ENCODE data around the gene FBXL19.
A peak's percentile ranks its signal among the peaks of the same experiment; 100 is the strongest.

FBXL19 gene

DNA sequence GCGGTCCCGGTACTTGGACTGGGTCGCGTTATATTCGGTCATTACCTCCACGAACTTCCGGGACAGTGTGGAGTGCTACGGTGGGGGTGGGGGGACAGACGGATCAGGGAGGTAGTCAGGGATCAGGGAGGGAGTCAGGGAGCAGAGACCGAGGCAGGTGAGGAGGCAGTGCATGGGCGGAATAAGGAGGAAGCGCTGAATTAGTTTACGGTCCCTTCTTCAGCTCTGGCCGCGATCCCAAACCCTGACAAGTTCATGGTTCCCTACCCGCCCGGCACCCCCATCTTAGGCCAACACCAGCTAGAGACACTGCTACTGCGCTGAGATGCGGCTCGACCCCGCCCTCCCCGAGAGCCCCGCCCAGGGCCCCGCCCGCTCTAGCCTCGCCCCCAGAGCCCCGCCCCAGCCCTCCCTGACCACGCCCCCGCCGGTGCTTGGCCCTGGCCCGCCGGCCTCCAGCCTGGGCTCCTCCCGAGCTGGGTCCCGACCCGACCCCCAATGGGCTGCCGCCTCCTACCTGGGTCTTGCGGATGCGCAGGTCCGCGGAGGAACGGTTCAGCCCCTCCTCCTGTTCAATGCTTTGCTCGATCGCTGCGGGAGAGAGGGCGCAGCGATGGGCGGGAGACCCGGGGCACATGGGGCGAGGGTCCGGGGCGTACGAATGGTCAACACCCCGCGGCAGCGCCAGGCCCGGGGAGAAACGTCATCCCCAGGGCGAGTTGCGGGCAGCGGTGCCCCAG is 73.8 kb downstream of the FBXL19 start:
- peak; percentile 100 for DNase-seq (ENCODE audit: extremely low spot score)
- CTCF ChIA-PET = interaction anchor here (0.6 to 1.0 kb wide), 2 partner anchors 12 to 145 kb away, joined by 3 to 4 read pairs; partner anchors contain the start of gene HSD3B7
- TF ChIP-seq, protein P1, sequence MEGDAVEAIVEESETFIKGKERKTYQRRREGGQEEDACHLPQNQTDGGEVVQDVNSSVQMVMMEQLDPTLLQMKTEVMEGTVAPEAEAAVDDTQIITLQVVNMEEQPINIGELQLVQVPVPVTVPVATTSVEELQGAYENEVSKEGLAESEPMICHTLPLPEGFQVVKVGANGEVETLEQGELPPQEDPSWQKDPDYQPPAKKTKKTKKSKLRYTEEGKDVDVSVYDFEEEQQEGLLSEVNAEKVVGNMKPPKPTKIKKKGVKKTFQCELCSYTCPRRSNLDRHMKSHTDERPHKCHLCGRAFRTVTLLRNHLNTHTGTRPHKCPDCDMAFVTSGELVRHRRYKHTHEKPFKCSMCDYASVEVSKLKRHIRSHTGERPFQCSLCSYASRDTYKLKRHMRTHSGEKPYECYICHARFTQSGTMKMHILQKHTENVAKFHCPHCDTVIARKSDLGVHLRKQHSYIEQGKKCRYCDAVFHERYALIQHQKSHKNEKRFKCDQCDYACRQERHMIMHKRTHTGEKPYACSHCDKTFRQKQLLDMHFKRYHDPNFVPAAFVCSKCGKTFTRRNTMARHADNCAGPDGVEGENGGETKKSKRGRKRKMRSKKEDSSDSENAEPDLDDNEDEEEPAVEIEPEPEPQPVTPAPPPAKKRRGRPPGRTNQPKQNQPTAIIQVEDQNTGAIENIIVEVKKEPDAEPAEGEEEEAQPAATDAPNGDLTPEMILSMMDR (IDR thresholded peaks at IDR 0.05; ENCODE audit: control extremely low read depth, extremely low read depth, low read depth, missing control alignments) = no peak
- POLR2A ChIA-PET = interaction anchor here (0.7 kb wide), 1 partner anchor 11 kb away, joined by 3 read pairs; no protein-coding TSS in a partner anchor

DNA sequence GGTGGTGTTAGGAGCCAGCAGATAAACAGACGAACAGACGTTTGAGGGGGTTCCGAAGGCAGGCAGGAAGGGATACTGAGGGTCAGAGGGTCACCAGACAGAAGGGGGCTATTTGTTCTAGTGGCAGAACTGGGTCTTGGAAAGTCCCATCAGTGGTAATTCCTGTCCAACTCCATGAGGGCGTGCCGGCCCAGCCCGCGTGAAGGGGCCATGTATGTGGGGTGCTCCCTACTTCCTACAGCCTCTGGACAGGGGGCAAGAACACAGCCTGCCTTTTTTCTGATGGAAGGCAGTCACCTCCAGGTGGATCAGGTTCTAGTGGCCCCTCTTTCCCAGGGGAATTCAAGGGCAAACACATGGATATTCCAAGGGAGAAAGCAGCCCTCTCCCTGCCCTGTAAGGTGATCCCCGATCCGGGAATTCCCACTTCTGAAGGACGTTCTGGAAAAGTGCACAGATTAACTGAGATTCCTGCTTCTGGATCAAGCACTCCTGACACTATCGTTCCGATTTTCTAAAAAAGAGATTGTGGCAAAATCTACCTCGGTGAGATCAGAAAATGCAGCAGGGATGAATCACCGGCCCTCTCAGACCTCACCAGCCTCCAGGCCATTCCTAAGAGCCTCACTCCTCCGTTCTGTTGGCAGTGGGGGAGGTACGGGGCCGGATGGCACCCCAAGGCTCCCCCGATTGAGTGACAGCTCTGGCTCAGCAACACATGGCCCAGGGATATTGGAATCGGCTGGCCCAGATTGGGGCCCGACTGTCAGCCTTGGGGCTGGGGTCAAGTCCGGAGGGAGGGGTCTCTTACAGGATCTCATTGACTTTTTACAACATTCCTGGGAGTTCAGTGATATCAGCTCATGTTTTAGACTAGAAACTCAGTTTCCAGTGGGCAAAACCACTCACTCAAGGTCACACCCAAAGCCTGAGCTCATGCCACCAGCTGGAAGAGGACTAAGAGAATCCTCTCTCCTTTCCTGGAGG is 74.6 kb downstream of the FBXL19 start:
- TF ChIP-seq, protein P1 (IDR thresholded peaks at IDR 0.05; ENCODE audit: control extremely low read depth, extremely low read depth, low read depth, missing control alignments) = no peak
- CTCF ChIA-PET = interaction anchor here (0.6 to 3.2 kb wide), 8 partner anchors 13 to 144 kb away, joined by 3 to 27 read pairs (median 4); partner anchors contain the start of gene HSD3B7
- DNase-seq (ENCODE audit: extremely low spot score) = no peak
- POLR2A ChIA-PET = interaction anchor here (0.7 kb wide), 1 partner anchor 12 kb away, joined by 3 read pairs; no protein-coding TSS in a partner anchor

Data from GM10248 (cell line).